ENCODE results near the gene CAMK1D.
"Not testable (repeated sequence)": the region's sequence is repeated elsewhere in the genome, so short reads cannot be mapped to it uniquely, and the experiment has no call there.

Gene CAMK1D

DNA sequence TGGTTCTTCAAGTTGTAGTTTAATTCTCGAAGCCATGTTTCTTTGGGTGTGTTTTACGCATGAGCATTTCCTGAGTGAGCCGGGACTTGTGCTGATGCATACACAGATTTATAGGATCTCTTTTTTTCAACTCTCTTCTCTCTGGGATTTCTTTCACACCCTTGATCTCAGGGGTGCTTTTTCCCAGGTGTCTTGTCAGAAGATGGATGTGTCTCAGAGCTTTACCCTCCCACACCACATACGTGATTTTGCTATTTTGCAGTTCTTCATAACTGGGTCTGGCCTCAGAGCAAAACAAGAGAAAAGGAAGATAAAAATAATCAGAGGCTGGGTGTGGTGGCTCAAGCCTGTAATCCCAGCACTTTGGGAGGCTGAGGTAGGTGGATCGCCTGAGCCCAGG is 177.0 kb downstream of the CAMK1D start:
- DNase-seq (ENCODE audit: low read depth), result no peak

GRCh38 chr10:12529976-12530375 is 180.6 kb downstream of the CAMK1D start:
- no peak for DNase-seq (ENCODE audit: low read depth)

- DNase-seq (ENCODE audit: low read depth), result no peak
These were observed 182.2 kb downstream of the CAMK1D start for GRCh38 chr10:12531305-12532220.

DNA sequence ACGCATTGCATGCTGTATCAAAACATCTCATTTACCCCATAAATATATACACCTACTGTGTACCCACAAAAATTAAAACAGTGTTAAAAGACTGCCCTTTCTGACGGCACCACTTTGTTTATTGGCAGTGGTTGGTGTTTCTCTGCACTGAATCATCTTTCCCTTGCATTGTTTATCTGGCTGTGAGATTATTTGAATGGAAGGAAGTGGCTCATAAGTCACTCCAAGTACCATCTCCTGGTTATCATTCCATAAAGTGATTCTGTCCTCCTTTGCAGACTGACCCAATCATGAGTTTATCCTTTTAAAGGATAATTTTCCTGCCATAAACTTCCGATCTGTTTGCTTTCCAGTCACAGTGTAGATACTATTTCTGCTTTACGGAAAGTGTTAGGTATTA is 183.8 kb downstream of the CAMK1D start:
- no peak for DNase-seq (ENCODE audit: low read depth)

DNA sequence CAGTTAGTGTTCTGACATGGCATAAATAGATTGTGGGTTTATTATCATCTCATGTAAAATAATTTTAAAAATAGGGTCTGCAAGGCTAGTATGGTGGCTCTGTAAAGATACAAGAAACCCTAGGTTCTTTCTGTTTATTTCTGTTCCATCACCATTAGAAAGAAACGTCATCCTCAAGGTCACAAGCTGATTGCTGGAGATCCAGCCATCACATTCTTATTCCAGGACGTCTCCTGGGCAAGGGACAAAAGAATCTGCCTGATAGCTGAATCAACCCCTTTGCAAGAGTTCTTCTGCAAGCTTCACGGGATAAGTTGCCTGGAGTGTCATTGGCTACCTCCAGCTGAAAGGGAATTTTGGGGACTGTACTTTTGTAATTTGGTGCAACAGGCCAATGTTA is 184.4 kb downstream of the CAMK1D start:
- no peak for DNase-seq (ENCODE audit: low read depth)

DNA sequence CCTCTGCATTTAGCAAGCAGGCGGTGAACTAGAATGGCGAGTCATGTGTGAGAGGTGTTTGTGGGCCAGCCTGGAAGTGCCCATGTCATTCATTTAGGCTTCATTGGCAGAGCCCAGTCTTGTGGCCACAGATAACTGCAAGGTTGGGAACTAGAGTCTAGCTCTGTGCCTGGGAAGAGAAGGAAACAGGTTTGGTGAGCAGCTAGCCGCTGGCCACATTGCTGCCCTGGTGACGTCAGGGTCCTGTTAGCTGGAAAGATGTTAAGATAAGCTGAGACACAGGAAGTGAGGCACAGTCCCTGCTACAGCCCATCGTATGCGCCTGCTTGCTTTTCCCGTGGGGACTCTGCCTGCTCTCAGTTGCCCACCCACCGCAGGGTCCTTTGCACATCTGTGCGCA is 185.5 kb downstream of the CAMK1D start:
- no peak for DNase-seq (ENCODE audit: low read depth)

DNA sequence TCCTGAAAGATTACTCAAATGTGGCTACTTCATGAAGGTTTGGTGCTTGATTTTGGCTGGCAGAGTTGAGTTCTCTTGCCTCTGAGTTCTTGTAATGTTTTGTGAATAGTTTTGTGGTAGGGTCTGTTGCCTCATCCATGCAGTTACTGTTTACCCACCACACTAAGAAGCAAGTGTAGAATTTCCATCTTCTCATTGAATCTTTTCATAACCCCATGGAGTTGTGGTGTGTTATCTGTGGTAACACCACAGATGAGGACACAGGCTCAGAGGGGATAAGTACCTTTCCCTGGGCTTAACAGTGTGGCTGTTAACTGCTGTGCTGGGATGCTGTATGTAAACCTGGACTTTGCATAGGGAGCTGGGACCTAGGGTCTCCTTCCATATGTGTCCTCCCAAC is 186.3 kb downstream of the CAMK1D start:
- no peak for DNase-seq (ENCODE audit: low read depth)

DNA sequence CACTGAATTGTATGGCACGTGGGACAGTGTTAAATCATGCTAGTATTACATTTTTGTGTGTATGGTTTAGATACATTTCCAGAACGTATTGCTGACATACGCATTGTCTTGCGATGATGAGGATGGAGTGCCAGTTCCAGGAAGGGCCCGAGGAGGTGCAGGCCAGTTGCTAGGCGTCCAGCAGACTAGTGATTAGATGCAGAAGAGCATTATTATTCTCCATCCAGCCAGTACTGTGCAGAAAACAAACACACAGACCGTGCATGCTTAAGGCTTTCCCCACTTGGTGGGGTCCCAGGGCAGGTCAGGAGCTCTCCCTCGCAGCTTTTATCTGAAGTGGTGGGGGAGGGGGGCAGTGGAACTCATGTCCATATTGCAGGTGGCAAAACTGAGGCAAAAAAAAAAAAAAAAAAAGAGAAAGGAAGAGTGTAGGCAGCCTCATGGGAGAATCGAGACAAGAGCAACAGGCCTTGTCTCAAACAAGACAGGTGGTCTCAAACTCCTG is 189.2 kb downstream of the CAMK1D start:
- DNase-seq (ENCODE audit: low read depth), result no peak

GRCh38 chr10:12539350-12540164 is 190.2 kb downstream of the CAMK1D start:
- no peak for DNase-seq (ENCODE audit: low read depth)

- DNase-seq (ENCODE audit: low read depth), result no peak
These were observed 191.0 kb downstream of the CAMK1D start for GRCh38 chr10:12540341-12540781.

- no peak for DNase-seq (ENCODE audit: low read depth)
These were observed 192.2 kb downstream of the CAMK1D start for GRCh38 chr10:12541446-12542067.

DNA sequence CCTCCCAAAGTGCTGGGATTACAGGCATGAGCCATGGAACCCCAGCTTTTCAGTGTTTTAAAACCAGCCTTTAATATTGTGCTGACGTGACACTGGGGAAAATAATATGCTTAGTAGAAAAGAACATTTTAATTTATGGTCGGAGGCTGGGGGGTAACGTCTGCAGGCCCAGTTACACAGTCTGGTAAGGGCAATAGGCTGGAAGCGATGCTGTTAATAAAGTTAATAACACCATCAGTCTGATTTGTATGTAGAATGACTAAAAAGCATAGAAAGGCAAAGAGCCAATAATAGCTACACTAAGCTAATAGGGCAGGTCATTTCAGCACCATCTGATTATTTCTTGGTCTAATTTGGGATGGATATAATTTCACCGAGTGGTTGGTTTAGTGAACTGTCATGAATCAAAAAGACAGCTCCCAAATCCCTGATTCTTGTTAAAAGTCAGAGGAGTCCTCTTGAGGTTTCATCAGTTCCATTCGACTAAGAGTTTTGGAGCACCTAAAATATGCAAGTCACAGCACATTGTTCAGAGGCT is 192.9 kb downstream of the CAMK1D start:
- DNase-seq (ENCODE audit: low read depth), result no peak

DNA sequence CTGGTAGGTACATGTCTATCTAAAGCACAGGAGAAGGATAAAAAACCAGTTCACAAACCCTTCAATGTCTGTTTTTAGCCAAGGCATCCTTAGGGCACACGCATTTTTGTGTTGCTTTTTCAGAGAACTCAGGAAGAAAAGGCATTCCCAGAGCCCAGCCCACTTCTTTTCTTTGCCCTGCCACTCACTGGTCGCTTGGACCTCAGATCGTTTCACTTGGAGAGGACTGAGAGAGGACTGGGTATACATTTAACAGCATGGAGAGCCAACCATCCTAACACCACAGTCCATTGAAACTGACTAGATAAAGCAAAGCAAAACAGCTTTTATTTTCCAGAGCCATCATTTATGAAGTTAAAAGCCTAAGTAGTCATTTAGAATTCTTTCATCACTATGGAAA is 194.2 kb downstream of the CAMK1D start:
- DNase-seq (ENCODE audit: low read depth), result no peak

DNA sequence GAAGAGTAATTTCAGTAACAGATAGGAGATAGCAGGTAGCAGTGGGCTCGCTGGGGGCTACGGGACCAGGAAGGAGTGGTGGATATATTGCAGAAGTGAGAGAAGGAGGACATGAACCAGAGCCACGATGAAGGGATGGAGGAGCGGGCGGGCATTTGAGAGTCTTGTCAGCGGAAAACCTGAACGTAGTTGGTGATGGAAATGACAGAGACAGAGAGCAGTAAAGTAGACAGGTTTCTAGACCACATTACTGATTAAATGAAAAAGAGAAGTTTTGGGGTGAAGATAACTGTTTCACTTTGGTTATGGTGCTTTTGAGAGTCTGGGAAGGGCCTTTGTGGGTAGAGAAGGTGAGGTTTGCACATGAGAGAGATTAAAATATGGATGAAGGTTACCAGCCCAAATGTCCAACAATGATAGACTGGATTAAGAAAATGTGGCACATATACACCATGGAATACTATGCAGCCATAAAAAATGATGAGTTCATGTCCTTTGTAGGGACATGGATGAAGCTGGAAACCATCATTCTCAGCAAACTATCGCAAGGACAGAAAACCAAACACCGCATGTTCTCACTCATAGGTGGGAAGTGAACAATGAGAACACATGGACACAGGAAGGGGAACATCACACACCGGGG is 196.9 kb downstream of the CAMK1D start:
- DNase-seq (ENCODE audit: low read depth), result not testable (repeated sequence)

DNA sequence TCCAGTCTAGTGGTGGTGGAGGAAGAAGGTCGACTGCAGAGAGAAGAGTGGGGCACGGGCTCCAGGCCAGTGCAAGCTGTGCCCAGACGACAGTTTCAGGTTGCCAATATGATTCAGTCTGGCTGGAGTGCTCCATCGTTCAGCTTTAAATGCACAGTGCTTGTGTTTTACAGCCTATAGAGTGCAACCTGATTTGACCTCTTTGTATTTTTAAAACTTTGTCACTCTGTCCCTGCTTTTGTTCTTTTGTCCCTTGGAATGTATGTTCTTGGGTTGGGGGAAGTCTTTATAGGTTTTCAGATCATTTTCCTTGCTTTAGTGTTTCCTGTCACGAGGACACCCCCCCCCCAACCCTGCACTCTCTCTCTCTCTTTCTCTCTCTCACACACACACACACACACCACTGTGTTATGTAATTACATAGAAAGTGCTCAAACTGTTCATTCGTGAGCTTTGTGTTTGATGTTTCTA is 198.0 kb downstream of the CAMK1D start:
- no peak for DNase-seq (ENCODE audit: low read depth)

GRCh38 chr10:12549297-12549696 is 199.9 kb downstream of the CAMK1D start:
- no peak for DNase-seq (ENCODE audit: low read depth)

DNA sequence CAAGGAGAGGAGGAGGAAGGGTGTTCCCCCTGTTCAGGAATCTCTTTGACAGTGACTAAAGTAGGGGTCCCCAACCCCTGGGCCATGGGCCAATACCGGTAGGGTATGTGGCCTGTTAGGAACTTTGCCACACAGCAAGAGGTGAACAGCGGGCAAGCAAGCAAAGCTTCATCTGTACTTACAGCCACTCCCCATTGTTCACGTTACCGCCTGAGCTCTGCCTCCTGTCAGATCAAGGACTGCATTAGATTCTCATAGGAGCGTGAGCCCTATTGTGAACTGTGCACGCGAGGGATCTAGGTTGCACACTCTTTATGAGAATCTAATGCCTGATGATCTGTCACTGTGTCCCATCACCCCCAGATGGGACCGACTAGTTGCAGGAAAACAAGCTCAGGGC is 201.6 kb downstream of the CAMK1D start:
- DNase-seq (ENCODE audit: low read depth), result no peak

DNA sequence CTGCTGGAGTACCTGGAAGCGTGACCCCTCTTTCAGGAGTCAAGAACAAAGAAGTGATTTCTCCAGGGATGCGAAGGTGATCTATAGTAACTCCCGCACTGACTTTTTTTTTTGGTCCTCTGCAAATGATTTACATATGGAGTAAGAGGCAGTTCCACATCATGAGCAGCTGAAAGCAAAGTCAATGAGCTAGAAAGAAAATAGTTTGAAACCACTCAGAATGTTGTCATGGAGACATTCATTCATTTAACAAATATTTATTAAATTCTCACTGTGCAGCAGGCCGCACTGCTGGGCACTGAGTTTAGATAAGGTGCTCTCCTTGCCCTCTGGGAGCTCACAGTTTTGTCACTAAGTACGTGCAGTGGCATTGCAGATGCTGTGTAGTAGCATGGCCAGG is 206.7 kb downstream of the CAMK1D start:
- DNase-seq (ENCODE audit: low read depth), result no peak

- DNase-seq (ENCODE audit: low read depth), result no peak
These were observed 210.3 kb downstream of the CAMK1D start for GRCh38 chr10:12559578-12560178.

GRCh38 chr10:12561307-12561706 is 212.0 kb downstream of the CAMK1D start:
- DNase-seq (ENCODE audit: low read depth), result no peak

DNA sequence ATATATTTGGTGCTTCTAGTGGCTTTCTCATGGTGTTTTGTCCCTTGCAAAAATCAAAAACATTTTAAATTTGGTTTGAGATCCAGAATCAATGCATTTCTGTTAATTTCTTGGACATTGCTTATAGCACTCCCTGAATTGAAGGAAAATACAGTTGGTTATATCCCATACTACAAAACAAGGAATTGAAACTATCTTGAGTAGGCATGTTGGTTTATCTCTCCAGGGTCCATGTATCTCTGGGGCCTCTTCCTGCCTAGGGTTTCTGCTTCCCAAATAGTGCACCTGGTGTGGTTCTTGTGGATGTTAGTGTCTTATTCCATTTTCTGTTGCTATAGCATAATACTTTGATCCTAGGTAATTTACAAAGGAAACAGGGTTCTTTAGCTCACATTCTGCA is 212.4 kb downstream of the CAMK1D start:
- no peak for DNase-seq (ENCODE audit: low read depth)

Measured in activated T-cell treated with anti-CD3 and anti-CD28 coated beads for 1 hour (primary cell).